ENCODE measurements around the gene OTOS. TPM values are rescaled to one million over a fixed set of nuclear protein-coding genes. Genes with fewer than 3 reads are reported as not detected.

The OTOS gene
- total and polyA plus RNA-seq, 5 experiments from 2014 or later: not detected

GRCh38 chr2:240111253-240111652 lies 29.2 kb downstream of the OTOS start:
- no peak for DNase-seq
- H3K36me3 Mint-ChIP-seq: no peaks in the 10 kb centered on the region

DNA sequence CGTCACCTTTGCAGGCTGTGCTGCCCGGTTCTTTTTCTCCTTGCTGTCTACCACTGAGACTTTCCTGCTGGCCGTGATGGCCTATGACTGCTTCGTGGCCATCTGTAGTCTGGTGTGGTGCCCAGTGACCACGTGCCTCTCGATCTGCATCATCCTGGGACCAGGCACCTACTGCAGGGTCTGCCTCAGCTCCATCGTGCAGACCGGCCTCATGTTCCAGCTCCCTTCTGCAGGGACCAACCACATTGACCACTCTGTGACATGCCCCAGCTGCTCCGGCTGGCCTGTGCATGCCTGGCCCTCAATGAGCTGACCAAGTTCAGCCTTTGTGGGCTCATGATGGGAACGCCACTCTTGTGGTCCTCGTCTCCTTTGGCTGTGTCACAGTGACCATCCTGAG lies 31.1 kb downstream of the OTOS start:
- Mint-ChIP-seq H3K27ac (no peak overlapping the region), H3K36me3 (no peaks in the 10 kb centered on the region), H3K4me1 (no peaks in the 10 kb centered on the region), H3K27me3 (peaks cover 10 to 47% (median 27%) of the 10 kb centered on the region in 5 donors), H3K4me3 (no peak overlapping the region), H3K9me3 (no peaks in the 10 kb centered on the region)
- ATAC-seq: no peak
- no peak for DNase-seq
- POLR2A ChIA-PET: no interaction called here

More at GRCh38 chr2:240111253-240111652, 29.2 kb downstream of the OTOS start:
- Mint-ChIP-seq H3K27ac (no peak overlapping the region), H3K27me3 (peaks cover 15 to 56% (median 27%) of the 10 kb centered on the region in 5 donors), H3K9me3 (no peaks in the 10 kb centered on the region), H3K4me1 (no peaks in the 10 kb centered on the region), H3K4me3 (no peak overlapping the region)
- ATAC-seq: no peak
- POLR2A ChIA-PET: no interaction called here

GRCh38 chr2:240107477-240107796 lies 33.0 kb downstream of the OTOS start:
- DNase-seq: no peak
- no peaks in the 10 kb centered on the region for H3K4me1 Mint-ChIP-seq
- H3K27ac Mint-ChIP-seq: no peak overlapping the region
- no peaks in the 10 kb centered on the region for H3K9me3 Mint-ChIP-seq
- H3K36me3 Mint-ChIP-seq: no peaks in the 10 kb centered on the region
- no peak for ATAC-seq
- H3K4me3 Mint-ChIP-seq: no peak overlapping the region
- peaks cover 6 to 39% (median 29%) of the 10 kb centered on the region in 5 donors for H3K27me3 Mint-ChIP-seq
- POLR2A ChIA-PET: no interaction called here

- Mint-ChIP-seq H3K27me3 (peaks cover 7 to 36% (median 27%) of the 10 kb centered on the region in 5 donors), H3K27ac (no peak overlapping the region), H3K9me3 (no peaks in the 10 kb centered on the region), H3K4me3 (no peak overlapping the region), H3K36me3 (no peaks in the 10 kb centered on the region), H3K4me1 (no peaks in the 10 kb centered on the region)
- DNase-seq (no peak), ATAC-seq (no peak)
- POLR2A ChIA-PET: no interaction called here
These were observed 33.5 kb downstream of the OTOS start for GRCh38 chr2:240106765-240107476.

GRCh38 chr2:240105982-240106381 lies 34.5 kb downstream of the OTOS start:
- ATAC-seq: no peak
- Mint-ChIP-seq H3K27ac (no peak overlapping the region), H3K9me3 (no peaks in the 10 kb centered on the region), H3K27me3 (peaks cover 8 to 34% (median 22%) of the 10 kb centered on the region in 5 donors), H3K4me1 (no peaks in the 10 kb centered on the region), H3K36me3 (no peaks in the 10 kb centered on the region), H3K4me3 (no peak overlapping the region)
- POLR2A ChIA-PET: no interaction called here
- DNase-seq: no peak

DNA sequence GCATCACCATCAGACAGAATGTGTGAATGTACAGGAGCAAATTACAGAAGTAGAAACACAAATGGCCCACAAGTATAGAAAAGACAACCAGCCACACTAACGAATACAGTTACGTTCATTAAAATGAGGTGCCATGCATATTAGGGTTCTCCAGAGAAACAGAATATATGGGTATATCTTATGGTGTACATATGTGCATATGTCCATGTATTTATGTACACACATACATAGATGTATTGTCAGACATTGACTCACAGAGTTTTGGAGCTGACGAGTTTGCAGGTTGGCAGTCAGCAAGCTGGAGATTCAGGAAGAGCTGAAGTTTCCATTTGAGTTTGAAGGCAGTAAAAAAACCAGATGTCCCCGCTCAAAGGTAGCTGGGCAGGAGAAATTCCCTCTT lies 37.3 kb downstream of the OTOS start:
- Mint-ChIP-seq H3K4me3 (no peak overlapping the region), H3K9me3 (peaks cover 0 to 21% (median 5%) of the 10 kb centered on the region in 9 donors), H3K27me3 (peaks cover 27 to 46% (median 33%) of the 10 kb centered on the region in 5 donors), H3K27ac (no peak overlapping the region), H3K4me1 (no peaks in the 10 kb centered on the region), H3K36me3 (peaks cover 0 to 13% (median 0%) of the 10 kb centered on the region in 3 donors)
- ATAC-seq (no peak), DNase-seq (no peak)
- POLR2A ChIA-PET: no interaction called here

- peaks cover 55 to 84% (median 63%) of the 10 kb centered on the region in 5 donors for H3K27me3 Mint-ChIP-seq
- H3K9me3 Mint-ChIP-seq: peaks cover 0 to 40% (median 14%) of the 10 kb centered on the region in 9 donors
- DNase-seq (no peak), ATAC-seq (no peak)
- H3K27ac Mint-ChIP-seq: no peak overlapping the region
- H3K4me1 Mint-ChIP-seq: no peaks in the 10 kb centered on the region
- peaks cover 0 to 27% (median 6%) of the 10 kb centered on the region in 3 donors for H3K36me3 Mint-ChIP-seq
- POLR2A ChIA-PET: no interaction called here
- no peak overlapping the region for H3K4me3 Mint-ChIP-seq
These were observed 42.1 kb downstream of the OTOS start for GRCh38 chr2:240098349-240098748.

- Mint-ChIP-seq H3K27me3 (peaks cover 56 to 82% (median 69%) of the 10 kb centered on the region in 5 donors), H3K9me3 (peaks cover 0 to 49% (median 14%) of the 10 kb centered on the region in 9 donors), H3K4me1 (no peaks in the 10 kb centered on the region), H3K4me3 (no peak overlapping the region), H3K27ac (no peak overlapping the region), H3K36me3 (peaks cover 0 to 28% (median 6%) of the 10 kb centered on the region in 3 donors)
- no peak for DNase-seq
- POLR2A ChIA-PET: no interaction called here
- no peak for ATAC-seq
These were observed 44.6 kb downstream of the OTOS start for GRCh38 chr2:240095556-240096523.

GRCh38 chr2:240089306-240089705 lies 51.2 kb downstream of the OTOS start:
- Mint-ChIP-seq H3K27ac (no peak overlapping the region), H3K4me1 (no peaks in the 10 kb centered on the region), H3K27me3 (peaks cover 23 to 67% (median 46%) of the 10 kb centered on the region in 5 donors), H3K4me3 (no peak overlapping the region), H3K9me3 (peaks cover 5 to 40% (median 23%) of the 10 kb centered on the region in 9 donors), H3K36me3 (peaks cover 0 to 28% (median 7%) of the 10 kb centered on the region in 3 donors)
- no peak for DNase-seq
- ATAC-seq: no peak
- POLR2A ChIA-PET: no interaction called here

Other genes with a start within 250 kb of the OTOS start
- gene NDUFA10, start 115.3 kb downstream of the OTOS start, total RNA-seq: 100 to 1,000 TPM; 104 to 109 TPM
- 100 to 1,000 TPM; 132 to 149 (median 138) TPM for gene NDUFA10, start 115.3 kb downstream of the OTOS start, polyA plus RNA-seq
- not detected for gene OR6B2, start 110.2 kb downstream of the OTOS start, total RNA-seq
- gene OR6B2, start 110.2 kb downstream of the OTOS start, polyA plus RNA-seq: not detected
- not detected for gene OR6B3, start 87.1 kb downstream of the OTOS start, total RNA-seq
- gene OR6B3, start 87.1 kb downstream of the OTOS start, polyA plus RNA-seq: not detected
- gene COPS9, start 4.4 kb downstream of the OTOS start, total RNA-seq: 10 to 100 TPM; 76.7 to 84.4 TPM
- 100 to 1,000 TPM; 318 to 389 (median 347) TPM for gene COPS9, start 4.4 kb downstream of the OTOS start, polyA plus RNA-seq

All from naive thymus-derived CD8-positive, alpha-beta T cell (primary cell).